ENCODE results near the gene HNRNPH2.

The HNRNPH2 gene

DNA sequence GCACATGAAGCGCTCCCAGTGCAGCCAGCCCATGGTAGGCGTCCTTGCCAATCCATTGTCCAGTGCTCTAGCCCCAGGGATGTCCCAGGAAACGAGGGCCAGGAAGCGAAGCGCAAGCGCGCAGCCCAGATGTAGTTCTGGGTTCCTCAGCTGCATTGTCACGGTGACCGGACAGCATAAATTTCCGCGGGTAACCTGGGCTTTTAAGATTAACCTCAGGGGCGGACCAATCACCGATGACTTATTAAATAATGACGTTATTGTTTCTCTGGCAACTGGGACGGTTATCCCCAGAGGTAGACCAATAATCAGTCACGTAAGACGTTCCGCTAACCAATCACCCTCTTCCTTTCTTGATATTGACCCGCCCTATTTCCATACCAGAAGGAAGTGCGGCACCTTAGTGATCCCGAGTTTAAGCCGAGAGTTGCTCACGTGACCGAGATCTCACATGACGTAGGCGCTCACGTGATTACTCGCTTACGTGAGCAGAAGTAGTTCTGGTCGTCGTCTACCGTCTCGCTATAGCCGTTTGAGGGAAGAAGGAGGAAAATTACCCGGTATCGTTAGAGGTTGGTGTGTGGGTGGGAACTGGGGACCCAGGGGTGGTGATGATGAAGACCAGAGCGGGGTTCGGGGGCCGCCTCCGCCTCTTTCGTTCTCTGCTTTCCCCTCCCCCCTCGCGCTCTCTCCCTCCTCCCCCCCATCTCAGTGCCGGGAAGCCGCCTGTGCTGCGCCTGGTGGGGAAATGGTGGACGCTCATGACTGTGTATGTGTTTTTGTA lies at the start of gene HNRNPH2, which contains the start of gene GLA:
Gene HNRNPH2 (plus strand): TSS at position 475 of the 784 bp plus-strand sequence. CDS start 3,767 bp downstream, outside the sequence.
Gene GLA (minus strand): TSS at position 178 of the 784 bp plus-strand sequence. CDS start 22 bp downstream, at position 156.
- DNase-seq, result peak; percentile 95

DNA sequence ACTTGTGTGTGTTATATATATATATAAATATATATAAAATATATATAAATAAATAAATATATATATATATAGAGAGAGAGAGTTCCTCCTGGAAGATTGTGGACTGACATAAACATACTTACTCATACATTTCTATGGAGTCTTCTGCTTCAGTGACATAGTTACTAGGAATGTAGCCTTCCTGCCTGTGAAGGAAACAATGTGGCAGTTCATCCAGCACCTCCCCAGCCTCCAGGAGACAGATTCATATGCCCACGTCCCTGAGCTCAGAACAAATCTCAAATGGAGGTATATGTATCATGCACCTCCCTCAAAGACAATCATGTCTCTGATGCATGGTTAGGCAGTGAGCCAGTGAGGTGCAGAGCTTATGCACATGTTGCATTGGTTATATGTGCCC lies 48.1 kb upstream of the HNRNPH2 start:
- no peak for DNase-seq

DNA sequence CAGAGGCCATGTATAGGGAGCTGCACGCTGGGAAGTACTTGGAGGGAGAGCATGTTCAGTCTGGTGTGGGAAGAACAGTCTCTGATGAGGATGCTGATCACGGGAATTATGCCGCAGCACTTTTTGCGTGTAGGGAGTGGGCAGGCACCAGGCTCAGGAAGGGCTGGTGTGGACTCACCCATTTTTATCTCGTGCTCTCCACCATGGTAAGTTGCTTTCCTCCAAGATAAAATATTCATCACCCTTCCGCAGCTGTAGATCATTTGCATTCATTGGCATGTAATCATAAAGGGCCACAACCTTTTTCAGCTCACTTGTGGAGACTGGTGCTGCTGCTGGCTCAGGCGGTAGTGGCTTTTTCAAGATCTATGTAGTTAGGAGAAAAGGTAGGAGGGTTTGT lies 47.6 kb upstream of the HNRNPH2 start:
- DNase-seq, result no peak

DNA sequence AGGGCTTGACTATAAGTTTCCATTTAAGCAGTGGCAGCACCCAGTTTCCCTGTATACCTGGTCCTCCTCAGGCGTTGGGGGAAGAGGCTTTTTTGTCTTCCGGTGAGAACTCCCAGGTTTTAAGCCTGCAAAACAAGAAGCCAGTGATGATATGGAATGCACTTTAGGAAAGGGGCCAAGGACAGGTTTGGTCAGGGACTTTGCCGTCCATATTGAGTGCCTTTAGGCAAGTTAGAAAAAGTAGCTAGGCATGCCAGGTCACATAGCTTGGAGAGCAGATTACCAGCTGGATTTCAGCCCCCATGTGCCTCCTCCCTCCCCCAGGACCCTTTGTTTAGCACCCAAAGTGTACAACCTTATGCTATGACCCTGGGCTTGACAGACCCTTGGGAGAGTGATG lies 45.9 kb upstream of the HNRNPH2 start:
- no peak for DNase-seq

GRCh38 chrX:101362757-101363156 lies 45.3 kb upstream of the HNRNPH2 start:
- DNase-seq, result no peak

- DNase-seq, result no peak
Observed at GRCh38 chrX:101365301-101365795, 42.7 kb upstream of the HNRNPH2 start.

DNA sequence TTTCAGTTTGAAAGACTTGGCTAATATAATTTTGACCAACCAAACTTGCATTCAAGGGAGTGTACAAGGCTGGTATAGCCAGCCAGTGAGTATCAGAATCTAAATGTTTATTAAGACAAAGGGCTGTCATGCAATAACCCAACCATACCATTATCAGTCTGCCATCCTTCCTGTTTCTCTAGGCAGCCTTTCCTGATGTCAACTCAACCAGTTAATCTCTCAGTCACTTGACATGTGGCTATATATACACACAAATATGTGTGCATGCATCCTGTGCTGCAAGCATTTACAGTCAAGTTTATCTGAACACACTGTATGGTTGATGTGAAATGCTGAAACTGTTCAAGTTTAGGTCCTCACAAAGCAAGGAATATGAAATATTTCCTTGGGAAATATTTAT lies 39.2 kb upstream of the HNRNPH2 start:
- DNase-seq, result no peak

- DNase-seq, result no peak
Observed at GRCh38 chrX:101369687-101370086, 38.3 kb upstream of the HNRNPH2 start.

DNA sequence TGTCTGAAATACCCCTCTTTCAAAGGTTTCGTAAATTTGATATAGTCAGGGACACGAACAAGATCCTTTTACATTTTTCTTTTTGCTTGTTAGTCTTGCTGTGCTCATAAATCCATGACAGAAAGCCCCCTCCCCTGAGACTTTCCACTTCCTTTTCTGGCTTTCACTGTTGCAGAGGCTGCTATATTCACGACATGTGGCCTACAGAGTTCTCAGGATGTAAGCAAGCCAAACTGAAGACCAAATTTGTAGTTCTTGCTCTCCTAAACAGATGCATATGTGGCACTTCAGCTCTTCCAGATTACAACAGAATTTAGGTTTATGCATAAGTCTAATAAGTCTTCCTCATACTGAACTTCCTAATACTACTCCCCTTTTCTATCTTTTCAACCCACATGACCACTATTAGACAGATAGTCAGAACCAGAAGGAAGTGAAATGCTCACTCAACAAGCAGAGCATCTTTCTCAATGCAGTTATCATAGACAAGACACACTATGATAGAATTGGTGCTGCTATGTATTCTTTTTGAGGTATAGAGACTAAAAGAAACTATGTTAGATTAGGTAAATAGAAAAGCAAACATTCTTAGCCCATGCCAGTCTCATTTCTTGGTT lies 37.0 kb upstream of the HNRNPH2 start:
- no peak for DNase-seq

DNA sequence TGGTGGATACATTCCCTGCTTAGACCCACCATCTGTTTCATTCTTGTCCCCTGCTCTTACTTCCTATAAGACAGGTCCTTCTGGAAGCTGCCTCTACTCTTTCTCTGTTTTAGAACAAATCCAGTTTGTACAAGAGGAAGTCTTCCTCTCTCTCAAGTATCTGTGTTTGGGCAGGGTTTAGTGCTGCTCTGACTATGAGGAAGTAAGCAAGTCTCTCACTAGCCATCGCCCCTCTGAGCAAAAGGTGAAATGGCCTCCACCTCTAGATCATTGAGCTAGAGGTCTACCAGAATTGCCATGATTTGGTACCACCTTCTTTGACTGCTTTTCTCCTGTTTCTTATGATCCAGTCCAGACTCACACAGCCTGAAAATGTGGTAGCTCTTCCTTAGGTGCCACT lies 30.5 kb upstream of the HNRNPH2 start:
- DNase-seq, result no peak

GRCh38 chrX:101383679-101384205 lies 24.3 kb upstream of the HNRNPH2 start:
- peak in 1 of 2 donors; percentile 13 for DNase-seq

GRCh38 chrX:101385026-101385684 lies 22.9 kb upstream of the HNRNPH2 start:
- no peak for DNase-seq

DNA sequence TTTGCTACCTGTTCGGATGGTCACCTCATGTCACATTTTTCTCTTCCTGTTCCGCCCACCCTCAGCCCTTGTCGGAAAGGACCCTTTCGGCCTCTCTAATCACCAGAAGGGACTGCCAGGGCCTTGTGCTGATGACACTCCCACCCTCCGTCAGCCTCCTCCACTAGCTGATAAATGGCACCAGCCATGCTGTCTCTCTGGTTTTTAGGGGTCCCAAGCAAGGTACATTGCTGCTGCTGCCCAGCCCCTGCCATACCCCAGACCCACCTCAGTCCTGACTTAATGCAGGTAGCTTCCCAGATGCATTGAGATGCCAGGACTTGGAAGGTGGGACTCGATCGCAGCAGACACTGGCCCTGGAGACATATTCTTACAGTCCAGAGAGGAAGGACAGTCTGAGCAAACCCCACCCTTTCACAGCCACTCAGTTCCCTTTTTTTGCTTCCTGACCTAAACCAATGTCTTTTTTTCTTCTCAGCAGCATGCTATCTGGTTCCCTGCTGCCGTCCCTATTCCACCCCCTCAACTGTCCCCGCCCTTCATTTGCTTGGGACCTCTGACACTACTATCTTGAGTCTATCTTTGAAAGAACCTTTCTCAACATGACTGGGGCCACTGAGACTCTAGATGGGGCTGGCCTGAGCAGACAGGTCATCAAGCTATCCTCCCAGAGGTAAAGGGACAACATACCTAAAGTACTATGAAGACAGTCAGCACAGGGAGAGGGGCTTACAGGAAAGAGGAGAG lies 22.1 kb upstream of the HNRNPH2 start, which contains the start of gene BTK:
Gene BTK (minus strand): TSS at position 397 of the 747 bp plus-strand sequence. CDS start 10,907 bp downstream, outside the sequence.
- DNase-seq, result peak in 1 of 2 donors; percentile 31

GRCh38 chrX:101386542-101386885 lies 21.5 kb upstream of the HNRNPH2 start:
- DNase-seq, result no peak

DNA sequence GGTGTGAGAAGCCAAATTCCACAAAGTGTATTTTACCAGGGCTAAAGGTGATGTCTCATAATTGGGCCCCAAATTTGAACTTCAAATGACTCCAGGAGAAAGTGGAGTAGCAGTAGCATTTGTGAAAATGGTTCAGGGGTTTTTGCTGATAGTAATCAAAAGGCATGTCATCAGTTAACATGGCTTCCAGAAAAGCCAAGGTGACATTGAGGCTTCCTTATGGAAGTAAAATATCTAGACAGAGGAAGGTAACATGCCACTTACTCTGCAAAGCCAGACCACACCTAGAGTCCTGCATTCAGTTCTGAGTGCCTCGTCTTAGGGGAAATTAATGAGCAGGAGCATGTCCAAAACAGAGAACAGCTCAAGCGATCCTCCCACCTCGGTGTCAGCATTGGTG lies 19.4 kb upstream of the HNRNPH2 start:
- DNase-seq, result no peak

- peak; percentile 84 to 86 for DNase-seq
Observed at GRCh38 chrX:101390664-101391525, 17.1 kb upstream of the HNRNPH2 start, which contains the start of gene RPL36A. RPL36A (plus strand) TSS chrX:101391011; CDS start chrX:101391044, 33 bp downstream.

DNA sequence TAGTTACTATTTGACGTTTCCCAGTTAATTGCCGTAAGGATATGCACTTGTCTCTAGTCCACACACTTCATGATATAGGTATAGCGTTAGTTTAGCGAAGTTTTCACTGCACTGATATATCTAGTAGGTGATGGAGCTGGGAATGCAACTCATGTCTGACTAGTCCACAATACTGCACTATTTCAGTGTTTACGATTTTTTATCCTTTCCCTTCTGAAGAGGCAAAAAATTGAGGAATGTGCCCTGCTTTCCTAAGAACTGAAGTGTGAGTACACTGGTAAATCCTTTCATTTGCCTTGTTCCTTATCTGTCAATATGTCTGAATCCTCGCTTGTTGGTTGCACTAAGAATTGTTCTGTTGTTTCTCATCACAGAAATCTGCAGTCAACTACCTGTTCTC lies 16.2 kb upstream of the HNRNPH2 start:
- DNase-seq, result no peak

DNA sequence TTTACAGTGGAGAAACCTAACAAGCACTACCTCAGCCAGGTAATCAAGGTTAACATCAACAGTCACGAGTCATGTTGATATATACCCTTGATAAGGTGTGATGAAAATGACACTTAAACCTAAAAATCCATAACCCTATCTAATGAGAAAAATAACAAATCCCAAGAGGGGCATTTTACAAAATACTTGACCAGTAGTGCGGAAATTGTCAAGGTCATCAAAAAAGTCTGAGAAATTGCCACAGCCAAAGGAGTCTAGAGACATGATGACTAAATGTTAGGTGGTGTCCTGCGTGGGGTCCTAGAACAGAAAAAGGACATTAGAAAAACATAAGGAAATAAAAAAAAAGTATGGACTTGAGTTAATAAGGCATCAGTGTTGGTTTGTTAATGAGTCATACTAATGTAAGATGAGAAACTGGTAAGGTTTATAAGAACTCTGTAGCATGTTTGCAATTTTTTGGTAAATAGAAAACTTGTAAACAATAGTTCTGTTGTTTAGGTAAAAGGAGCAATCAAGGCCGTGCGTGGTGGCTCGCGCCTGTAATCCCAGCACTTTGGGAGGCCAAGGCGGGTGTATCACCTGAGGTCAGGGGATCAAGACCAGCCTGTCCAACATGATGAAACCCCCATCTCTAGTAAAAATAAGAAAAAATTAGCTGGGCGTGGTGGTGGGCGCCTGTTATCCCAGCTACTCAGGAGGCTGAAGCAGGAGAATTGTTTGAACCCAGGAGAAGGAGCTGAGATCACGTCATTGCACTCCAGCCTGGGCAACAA lies 14.3 kb upstream of the HNRNPH2 start:
- DNase-seq, result no peak

DNA sequence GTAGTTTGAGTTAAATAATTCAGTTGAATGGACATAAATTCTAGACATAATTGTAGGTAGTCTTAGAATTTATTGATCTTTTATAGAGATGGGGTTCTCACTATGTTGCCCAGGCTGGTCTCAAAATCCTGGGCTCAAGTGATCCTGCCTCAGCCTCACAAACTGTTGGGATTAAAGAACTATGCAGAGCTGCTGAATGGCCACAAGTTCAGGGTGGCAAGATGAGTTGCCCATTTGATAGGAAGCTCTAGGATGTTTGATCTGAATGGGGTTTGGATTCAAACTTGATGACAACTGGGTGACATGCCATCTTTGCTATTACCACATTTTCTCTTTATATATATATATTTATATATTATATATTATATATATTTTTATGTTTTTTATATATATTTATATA lies 13.7 kb upstream of the HNRNPH2 start:
- DNase-seq, result no peak

- no peak for DNase-seq
Observed at GRCh38 chrX:101395789-101396188, 12.2 kb upstream of the HNRNPH2 start.

DNA sequence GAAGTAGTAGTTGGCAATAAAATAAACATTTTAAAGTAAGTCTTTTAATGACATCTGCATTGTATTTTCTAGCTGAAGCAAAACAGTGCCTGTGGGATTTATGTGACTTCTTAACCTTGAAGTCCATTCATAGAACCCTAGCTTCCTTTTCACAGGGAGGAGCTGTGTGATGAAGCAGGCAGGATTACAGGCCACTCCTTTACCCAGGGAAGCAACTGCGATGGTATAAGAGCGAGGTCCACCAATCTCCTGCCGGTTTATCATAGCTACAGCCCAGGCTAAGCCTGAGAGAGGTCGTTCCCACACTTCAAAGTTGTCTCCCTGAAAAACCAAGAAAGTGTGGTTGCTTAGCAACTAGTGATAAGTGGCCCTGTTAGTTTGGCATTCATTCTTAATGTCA lies 10.2 kb upstream of the HNRNPH2 start:
- DNase-seq, result no peak

All from CD4-positive, alpha-beta T cell treated with Interferon alpha-2 for 1 hour (primary cell).